OCI-M1 (cell line): ENCODE data around the gene PITPNC1.
"Not testable (repeated sequence)": the region's sequence is repeated elsewhere in the genome, so short reads cannot be mapped to it uniquely, and the experiment has no call there.

Experiments used
- DNase-seq: peaks from one replicate; lab custom pipeline; 2025; lab: John Stamatoyannopoulos, UW

The PITPNC1 gene

GRCh38 chr17:67401106-67401505 is 24.0 kb downstream of the PITPNC1 start:
- no peak for DNase-seq

- DNase-seq = no peak
Observed at GRCh38 chr17:67401598-67402504, 24.8 kb downstream of the PITPNC1 start.

- DNase-seq = no peak
Observed at GRCh38 chr17:67403065-67403464, 26.0 kb downstream of the PITPNC1 start.

GRCh38 chr17:67403483-67403882 is 26.4 kb downstream of the PITPNC1 start:
- no peak for DNase-seq

GRCh38 chr17:67408455-67408830 is 31.4 kb downstream of the PITPNC1 start:
- DNase-seq = not testable (repeated sequence)

GRCh38 chr17:67411397-67411796 is 34.3 kb downstream of the PITPNC1 start:
- no peak for DNase-seq

- no peak for DNase-seq
Observed at GRCh38 chr17:67412032-67412431, 35.0 kb downstream of the PITPNC1 start.

- DNase-seq = no peak
Observed at GRCh38 chr17:67412941-67413340, 35.9 kb downstream of the PITPNC1 start.

GRCh38 chr17:67413388-67413787 is 36.3 kb downstream of the PITPNC1 start:
- DNase-seq = no peak

- no peak for DNase-seq
Observed at GRCh38 chr17:67414130-67414529, 37.0 kb downstream of the PITPNC1 start.

- no peak for DNase-seq
Observed at GRCh38 chr17:67414559-67414958, 37.5 kb downstream of the PITPNC1 start.

GRCh38 chr17:67415291-67415690 is 38.2 kb downstream of the PITPNC1 start:
- no peak for DNase-seq

- DNase-seq = no peak
Observed at GRCh38 chr17:67417507-67417906, 40.4 kb downstream of the PITPNC1 start.

GRCh38 chr17:67420994-67421393 is 43.9 kb downstream of the PITPNC1 start:
- no peak for DNase-seq

- no peak for DNase-seq
Observed at GRCh38 chr17:67421869-67422273, 44.8 kb downstream of the PITPNC1 start.

GRCh38 chr17:67422296-67422695 is 45.2 kb downstream of the PITPNC1 start:
- DNase-seq = not testable (repeated sequence)

- no peak for DNase-seq
Observed at GRCh38 chr17:67422897-67423296, 45.8 kb downstream of the PITPNC1 start.

- no peak for DNase-seq
Observed at GRCh38 chr17:67425571-67426160, 48.6 kb downstream of the PITPNC1 start.

GRCh38 chr17:67427424-67427823 is 50.3 kb downstream of the PITPNC1 start:
- no peak for DNase-seq

- not testable (repeated sequence) for DNase-seq
Observed at GRCh38 chr17:67430515-67430914, 53.4 kb downstream of the PITPNC1 start.

- DNase-seq = peak; percentile 74
Observed at GRCh38 chr17:67431249-67432015, 54.4 kb downstream of the PITPNC1 start.

- DNase-seq = no peak
Observed at GRCh38 chr17:67433248-67433924, 56.3 kb downstream of the PITPNC1 start.
